HG02571 (cell line): ENCODE results near the gene CTDP1.
A peak's percentile ranks its signal among the peaks of the same experiment; 100 is the strongest.

Experiments used
- ATAC-seq: cut with Tn5 transposase; IDR thresholded peaks from one replicate; pipeline ENCODE4 v1.9.1; 2021; ENCODE audit warnings: mild to moderate bottlenecking, moderate library complexity; ENCODE audit not compliant: unreplicated experiment

Gene CTDP1

GRCh38 chr18:79679552-79680099 is at the start of gene CTDP1:
TSS of gene CTDP1 (plus strand) at chr18:79679803. CDS start at chr18:79679948, 145 bp downstream.
- peak; percentile 60 for ATAC-seq

GRCh38 chr18:79630281-79631095 is 49.1 kb upstream of the CTDP1 start:
- no peak for ATAC-seq

- no peak for ATAC-seq
These were observed 48.5 kb upstream of the CTDP1 start for GRCh38 chr18:79631096-79631507.

GRCh38 chr18:79631761-79632446 is 47.7 kb upstream of the CTDP1 start:
- ATAC-seq, result no peak

- ATAC-seq, result no peak
These were observed 46.8 kb upstream of the CTDP1 start for GRCh38 chr18:79632765-79633164.

- no peak for ATAC-seq
These were observed 45.4 kb upstream of the CTDP1 start for GRCh38 chr18:79634186-79634585.

- no peak for ATAC-seq
These were observed 44.8 kb upstream of the CTDP1 start for GRCh38 chr18:79634593-79635426.

- no peak for ATAC-seq
These were observed 44.2 kb upstream of the CTDP1 start for GRCh38 chr18:79635427-79635726.

- no peak for ATAC-seq
These were observed 42.3 kb upstream of the CTDP1 start for GRCh38 chr18:79637181-79637920.

- no peak for ATAC-seq
These were observed 41.4 kb upstream of the CTDP1 start for GRCh38 chr18:79637921-79638909.

GRCh38 chr18:79639072-79639829 is 40.4 kb upstream of the CTDP1 start:
- no peak for ATAC-seq

GRCh38 chr18:79640064-79640672 is 39.4 kb upstream of the CTDP1 start:
- ATAC-seq, result no peak

GRCh38 chr18:79640875-79641274 is 38.7 kb upstream of the CTDP1 start:
- ATAC-seq, result no peak

- ATAC-seq, result no peak
These were observed 37.7 kb upstream of the CTDP1 start for GRCh38 chr18:79641722-79642497.

GRCh38 chr18:79642626-79643025 is 37.0 kb upstream of the CTDP1 start:
- no peak for ATAC-seq

GRCh38 chr18:79643054-79643984 is 36.3 kb upstream of the CTDP1 start:
- ATAC-seq, result no peak
